GM13977 (cell line): ENCODE measurements around the gene RHCG.

Experiments used
- DNase-seq: peaks from one replicate; pipeline ENCODE4 v3.0.0; 2012; ENCODE audit warnings: low spot score
- in situ Hi-C: fragments of 300-500 bp; cut with MboI; formaldehyde crosslinking; loops from one replicate; pipeline ENCODE4 v1.12.0; 2022; ENCODE audit warnings: low sequenced_read_pairs, low pct_unique_long_range_greater_than_20kb, mixed read lengths, inconsistent platforms; ENCODE audit not compliant: unreplicated experiment
- TF ChIP-seq, protein P1 (sequence below): IDR thresholded peaks from 2 replicates; pipeline ENCODE4 v1.5.1; 2012; ENCODE audit warnings: mild to moderate bottlenecking, control low read depth; ENCODE audit not compliant: insufficient read depth; ENCODE audit errors: extremely low read depth, missing control alignments

The RHCG gene

DNA sequence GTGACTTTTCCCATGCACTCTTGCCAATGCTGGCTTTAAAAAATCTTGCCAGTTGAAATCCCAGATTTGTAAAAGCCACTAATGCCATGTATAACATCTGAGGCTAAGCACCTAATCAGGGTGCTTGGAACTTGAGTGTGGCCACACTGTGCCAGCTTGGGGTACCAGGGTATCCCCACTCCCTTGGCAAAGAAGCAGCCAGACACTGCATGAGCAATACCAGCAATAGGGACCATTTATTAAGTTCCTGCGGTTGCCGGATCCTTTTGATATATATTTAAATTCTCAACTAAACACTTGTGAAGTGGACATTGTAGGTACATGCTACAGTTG is 2.2 kb upstream of the RHCG start:
- TF ChIP-seq, protein P1, sequence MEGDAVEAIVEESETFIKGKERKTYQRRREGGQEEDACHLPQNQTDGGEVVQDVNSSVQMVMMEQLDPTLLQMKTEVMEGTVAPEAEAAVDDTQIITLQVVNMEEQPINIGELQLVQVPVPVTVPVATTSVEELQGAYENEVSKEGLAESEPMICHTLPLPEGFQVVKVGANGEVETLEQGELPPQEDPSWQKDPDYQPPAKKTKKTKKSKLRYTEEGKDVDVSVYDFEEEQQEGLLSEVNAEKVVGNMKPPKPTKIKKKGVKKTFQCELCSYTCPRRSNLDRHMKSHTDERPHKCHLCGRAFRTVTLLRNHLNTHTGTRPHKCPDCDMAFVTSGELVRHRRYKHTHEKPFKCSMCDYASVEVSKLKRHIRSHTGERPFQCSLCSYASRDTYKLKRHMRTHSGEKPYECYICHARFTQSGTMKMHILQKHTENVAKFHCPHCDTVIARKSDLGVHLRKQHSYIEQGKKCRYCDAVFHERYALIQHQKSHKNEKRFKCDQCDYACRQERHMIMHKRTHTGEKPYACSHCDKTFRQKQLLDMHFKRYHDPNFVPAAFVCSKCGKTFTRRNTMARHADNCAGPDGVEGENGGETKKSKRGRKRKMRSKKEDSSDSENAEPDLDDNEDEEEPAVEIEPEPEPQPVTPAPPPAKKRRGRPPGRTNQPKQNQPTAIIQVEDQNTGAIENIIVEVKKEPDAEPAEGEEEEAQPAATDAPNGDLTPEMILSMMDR: no peak

DNA sequence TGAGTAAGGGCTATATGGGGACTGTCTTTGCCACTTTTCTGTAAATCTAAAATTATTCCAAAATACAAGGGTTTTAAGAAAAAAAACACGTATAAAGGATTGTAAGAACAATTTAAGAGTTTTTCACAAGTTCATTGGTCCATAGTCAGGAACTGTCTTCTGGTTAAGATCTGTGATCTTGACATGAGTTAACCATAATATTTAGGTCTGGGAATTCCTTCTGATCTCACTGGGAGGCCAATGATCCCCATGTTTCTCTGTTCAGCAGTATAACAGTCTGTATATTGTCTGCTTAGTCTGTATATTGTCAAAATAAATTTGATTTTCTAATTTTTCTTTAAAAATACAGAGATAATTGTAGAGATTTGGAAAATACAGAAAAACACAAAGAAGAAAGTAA is 848 bp upstream of the RHCG start:
- in situ Hi-C loops: no loop called here
- TF ChIP-seq, protein P1: no peak
- no peak for DNase-seq

More for the DNA sequence above, 2.2 kb upstream of the RHCG start:
- in situ Hi-C loops: no loop called here
- no peak for DNase-seq

DNA sequence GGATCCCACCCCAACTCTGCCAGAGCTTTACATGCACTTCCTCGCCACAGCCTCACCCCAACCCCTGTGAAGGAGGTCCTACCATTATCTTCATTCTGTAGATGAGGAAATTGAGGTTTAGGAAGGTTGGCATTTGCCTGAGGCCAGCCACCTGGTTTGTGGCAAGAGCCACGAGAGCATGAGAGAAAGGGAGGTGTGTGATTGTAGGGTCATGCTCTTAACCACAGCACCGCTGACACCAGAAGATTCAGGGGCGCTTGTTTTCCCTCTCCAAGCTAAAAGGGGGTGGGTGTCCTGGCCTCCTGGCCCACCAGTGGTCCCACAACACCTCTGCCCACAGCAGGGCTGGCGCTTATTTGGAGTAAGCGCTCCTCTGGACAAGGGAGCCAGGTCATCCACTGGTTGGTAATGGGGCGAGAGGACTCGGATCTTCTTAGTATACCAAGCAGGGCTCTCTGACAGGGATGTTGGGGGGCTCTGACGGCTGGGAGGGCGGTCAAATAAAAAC is 691 bp downstream of the RHCG start:
- no peak for DNase-seq
- TF ChIP-seq, protein P1: no peak
- in situ Hi-C loops: no loop called here

DNA sequence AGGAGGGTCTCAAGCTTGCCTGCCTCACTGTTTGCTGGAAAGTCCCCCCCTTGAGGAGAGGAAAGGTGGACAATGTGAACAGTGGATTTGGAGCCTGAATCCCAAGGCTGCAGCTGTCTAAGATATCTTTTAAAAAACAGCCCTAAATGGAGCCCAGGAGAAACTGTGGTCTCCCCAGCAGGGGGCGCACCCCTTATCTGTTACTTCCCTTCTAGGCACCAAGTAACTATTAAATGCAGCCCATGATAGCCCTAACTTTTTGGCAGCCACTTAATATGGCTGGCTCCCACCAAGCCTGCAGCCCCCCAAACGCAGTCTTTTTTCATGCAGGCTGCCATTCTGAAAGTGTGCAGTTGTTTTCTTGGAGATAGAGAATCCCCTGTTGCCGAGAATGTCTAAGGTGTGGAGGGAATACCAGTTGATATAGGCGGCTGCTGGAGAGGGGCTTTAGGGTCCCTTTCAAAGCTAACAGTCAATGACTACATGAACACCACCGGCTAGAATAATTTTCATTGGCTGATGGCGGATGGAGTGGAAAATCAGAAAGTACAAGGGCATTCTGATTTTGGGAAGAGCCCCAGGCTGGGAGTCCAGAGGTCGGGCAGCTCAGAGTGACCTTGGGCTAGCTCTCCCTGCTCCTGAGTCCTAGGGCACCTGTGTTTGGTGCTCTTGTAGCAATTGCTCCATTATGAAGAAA is 1.3 kb downstream of the RHCG start:
- in situ Hi-C loops: no loop called here
- TF ChIP-seq, protein P1: peak; percentile 55
- peak; percentile 62 for DNase-seq

DNA sequence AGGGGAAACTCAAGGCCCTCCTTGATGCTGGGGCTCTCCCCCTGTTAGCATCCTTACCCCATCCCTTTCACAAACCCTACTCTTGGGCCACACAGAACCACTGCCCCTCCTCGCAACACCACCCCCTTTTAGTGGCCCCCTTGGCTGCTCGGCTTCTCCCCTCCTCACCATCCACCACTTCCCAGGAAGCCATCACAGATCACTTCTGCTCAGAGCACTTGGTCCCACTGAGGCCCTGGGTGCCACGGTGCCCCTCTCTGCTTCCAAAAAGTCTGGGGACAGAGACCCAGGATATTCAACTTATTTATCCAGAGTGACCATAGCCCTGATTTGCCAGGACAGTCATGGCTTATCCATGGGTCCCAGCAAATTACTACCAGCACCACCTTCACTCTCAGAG is 2.4 kb downstream of the RHCG start:
- no peak for DNase-seq
- TF ChIP-seq, protein P1: no peak
- in situ Hi-C loops: no loop called here

DNA sequence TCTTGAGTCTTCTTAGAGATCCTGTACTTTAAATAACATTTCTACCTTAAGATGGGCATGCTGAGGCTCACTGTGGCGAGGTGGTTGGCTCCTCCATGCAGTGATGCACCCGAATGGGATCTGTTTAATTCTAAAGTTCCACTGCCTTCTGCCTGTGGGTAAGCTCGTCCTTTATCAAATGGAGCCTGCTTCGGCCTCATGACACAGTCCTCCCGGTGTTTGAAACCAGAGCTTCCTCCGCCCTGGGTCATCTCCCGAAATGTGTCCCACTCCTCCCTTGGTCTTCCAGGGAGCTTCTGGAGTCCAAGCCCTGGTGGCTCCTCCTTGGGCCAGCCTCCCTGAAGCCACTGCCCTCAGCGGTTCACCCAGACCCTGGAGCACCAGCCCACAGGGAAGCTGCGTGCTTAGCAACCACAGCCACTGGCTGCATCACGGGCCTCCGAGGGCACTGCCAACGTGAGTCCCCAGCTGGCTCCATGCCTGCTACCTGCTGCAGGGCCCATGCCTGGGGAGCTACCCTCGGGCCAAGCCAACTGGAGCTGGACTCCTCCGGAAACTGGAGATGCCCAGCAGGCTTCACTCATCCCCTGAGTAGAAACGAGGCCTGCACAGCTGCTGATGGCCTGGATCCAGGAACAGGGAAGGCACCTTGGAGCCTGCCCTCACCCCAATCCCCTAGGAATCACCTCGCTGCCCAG is 3.3 kb downstream of the RHCG start:
- in situ Hi-C loops: no loop called here
- no peak for DNase-seq
- TF ChIP-seq, protein P1: no peak
